ENCODE data around the gene CCDC170.

DNA sequence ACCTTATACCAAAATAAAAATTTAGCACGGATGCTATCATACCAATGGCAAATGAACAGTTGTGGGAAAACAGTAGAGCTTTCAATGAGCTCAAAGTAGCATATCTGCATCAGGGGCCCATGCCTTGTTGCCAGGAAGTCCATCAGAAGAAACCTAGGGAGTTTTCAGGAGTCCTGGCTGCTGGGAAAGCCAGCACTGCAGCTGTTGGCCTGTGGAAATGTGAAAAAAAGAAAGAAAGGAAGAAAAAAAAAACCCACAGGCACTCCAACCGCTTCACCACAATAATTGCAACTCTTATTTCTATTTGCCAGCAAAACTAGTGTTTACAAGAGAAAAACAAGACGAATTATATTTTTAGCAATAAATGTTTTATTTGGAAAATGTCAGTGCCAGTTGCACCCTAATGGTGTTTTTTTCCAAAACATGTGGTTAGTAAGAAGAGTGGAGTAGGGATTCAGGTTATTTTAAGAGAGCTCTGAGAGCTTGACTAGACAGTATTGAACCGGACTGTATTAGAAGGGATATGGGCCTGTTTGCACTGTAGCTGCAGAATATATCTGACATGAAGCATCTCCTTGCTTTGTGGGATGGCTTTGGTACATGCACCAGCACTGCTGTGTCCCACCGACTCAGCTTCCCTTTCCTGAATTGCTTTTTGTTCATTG, 137.3 kb downstream of the CCDC170 start:
- TF ChIP-seq, protein P1, sequence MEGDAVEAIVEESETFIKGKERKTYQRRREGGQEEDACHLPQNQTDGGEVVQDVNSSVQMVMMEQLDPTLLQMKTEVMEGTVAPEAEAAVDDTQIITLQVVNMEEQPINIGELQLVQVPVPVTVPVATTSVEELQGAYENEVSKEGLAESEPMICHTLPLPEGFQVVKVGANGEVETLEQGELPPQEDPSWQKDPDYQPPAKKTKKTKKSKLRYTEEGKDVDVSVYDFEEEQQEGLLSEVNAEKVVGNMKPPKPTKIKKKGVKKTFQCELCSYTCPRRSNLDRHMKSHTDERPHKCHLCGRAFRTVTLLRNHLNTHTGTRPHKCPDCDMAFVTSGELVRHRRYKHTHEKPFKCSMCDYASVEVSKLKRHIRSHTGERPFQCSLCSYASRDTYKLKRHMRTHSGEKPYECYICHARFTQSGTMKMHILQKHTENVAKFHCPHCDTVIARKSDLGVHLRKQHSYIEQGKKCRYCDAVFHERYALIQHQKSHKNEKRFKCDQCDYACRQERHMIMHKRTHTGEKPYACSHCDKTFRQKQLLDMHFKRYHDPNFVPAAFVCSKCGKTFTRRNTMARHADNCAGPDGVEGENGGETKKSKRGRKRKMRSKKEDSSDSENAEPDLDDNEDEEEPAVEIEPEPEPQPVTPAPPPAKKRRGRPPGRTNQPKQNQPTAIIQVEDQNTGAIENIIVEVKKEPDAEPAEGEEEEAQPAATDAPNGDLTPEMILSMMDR (IDR thresholded peaks at IDR 0.05), result no peak
- TF ChIP-seq EP300 (IDR thresholded peaks at IDR 0.05), result no peak
